Adrenal gland (tissue), 5 donors: ENCODE measurements around the gene KSR2.

Experiments used
- CTCF ChIP-seq, 6 experiments: fragments of 450-650 bp in 4 of 6; fragments of 200-600 bp in 2 of 6; sonication (generic) in 1 of 6; IDR thresholded peaks; 1 replicate in 5 of 6; 2 replicates in 1 of 6; pipeline versions ENCODE4 v1.5.1 to v1.8.0; 2016 to 2021; ENCODE audit warnings: antibody characterized with exemption in 6 of 6, mild to moderate bottlenecking in 2 of 6, moderate library complexity in 1 of 6
- POLR2A ChIP-seq, 2 donors: fragments of 450-650 bp; IDR thresholded peaks; one replicate each; pipeline ENCODE4 v1.6.1; 2017; ENCODE audit warnings: antibody characterized with exemption in 2 of 2, mild to moderate bottlenecking in 2 of 2, moderate library complexity in 1 of 2
- donor health status: DM: no; HTN: no; CAD: no.

DNA sequence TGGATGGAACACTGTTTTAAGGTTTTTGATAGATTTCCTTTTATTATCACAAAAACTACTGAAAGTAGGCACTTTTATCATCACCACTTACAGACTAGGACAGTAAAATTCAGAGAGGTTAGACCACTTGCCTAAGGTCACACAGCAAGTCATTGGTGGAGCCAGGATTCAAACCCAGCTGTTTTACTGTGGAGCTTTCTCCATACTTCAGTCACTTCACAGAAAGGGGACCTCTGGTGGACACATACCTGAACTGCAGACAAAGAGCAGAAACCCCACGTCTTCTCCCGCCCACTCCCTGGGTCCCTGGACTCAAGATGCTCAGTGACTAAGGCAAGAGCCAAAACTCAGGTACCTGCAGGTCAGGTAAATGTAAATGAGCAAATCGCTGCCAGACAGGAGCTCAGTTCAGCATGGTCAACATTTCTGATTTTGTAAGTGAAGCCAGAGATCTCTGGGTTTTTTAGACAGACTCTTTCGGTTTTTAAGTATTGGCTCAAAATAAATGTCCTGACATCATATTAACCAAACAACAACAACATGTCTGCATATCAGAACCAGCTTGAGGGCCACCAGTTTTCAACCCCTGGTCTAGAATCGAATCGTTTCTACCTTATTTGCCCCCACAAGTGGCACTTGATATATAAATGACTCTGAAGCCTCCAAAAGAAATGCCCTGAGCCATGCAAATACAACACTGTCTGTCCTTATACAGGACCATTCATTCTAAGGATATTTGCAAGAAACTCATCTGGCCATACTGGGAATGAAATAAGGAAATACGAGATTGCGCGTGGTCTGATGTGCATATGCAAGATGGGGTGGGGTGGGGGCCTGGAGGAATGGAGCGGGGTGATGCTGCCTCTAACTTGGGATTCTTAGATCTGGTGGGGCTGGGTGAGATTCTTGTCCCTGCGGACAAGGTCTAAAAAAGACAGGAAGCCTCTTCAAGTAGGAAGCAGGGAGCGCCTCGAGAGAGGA lies 110.9 kb downstream of the KSR2 start:
- TF ChIP-seq CTCF (IDR thresholded peaks at IDR 0.05): peak in 5 of 6 experiments; percentile 30 to 48 (median 37)
- TF ChIP-seq POLR2A (IDR thresholded peaks at IDR 0.05): no peak
